Fibroblast of pulmonary artery (primary cell): ENCODE measurements around the gene MAGEA9B.
"Not testable (repeated sequence)": the region's sequence is repeated elsewhere in the genome, so short reads cannot be mapped to it uniquely, and the experiment has no call there.

Experiments
- DNase-seq: peaks from one replicate; pipeline ENCODE4 v3.0.0-alpha.2; 2010; ENCODE audit warnings: low read depth
- H3K4me3 ChIP-seq: replicated peaks from 2 replicates; pipeline ENCODE4 v1.5.1; 2011; ENCODE audit warnings: low read depth, mild to moderate bottlenecking, control low read depth, low read length, moderate library complexity
- CTCF ChIP-seq: IDR thresholded peaks from 2 replicates; pipeline ENCODE4 v1.5.1; 2011; ENCODE audit warnings: mild to moderate bottlenecking, control low read depth, low read length, inconsistent platforms; ENCODE audit errors: missing control alignments

Gene MAGEA9B

GRCh38 chrX:149587359-149587758, at the start of gene MAGEA9B:
Gene MAGEA9B (minus strand): TSS chrX:149587459. CDS start chrX:149583179, 4,280 bp downstream.
- DNase-seq, H3K4me3 ChIP-seq: not testable (repeated sequence)

GRCh38 chrX:149633511-149633910, 46.3 kb upstream of the MAGEA9B start:
- DNase-seq, result no peak
- H3K4me3 ChIP-seq, result no peak overlapping the region
- TF ChIP-seq CTCF, result no peak

- peak within 1 kb of the TSS; percentile 69 for H3K4me3 ChIP-seq
- DNase-seq, result peak; percentile 46
- TF ChIP-seq CTCF, result no peak
These were observed 44.2 kb upstream of the MAGEA9B start, which contains the start of gene TMEM185A for GRCh38 chrX:149631234-149632165. Gene TMEM185A (minus strand): TSS chrX:149631792. CDS start chrX:149631580, 212 bp downstream.

- DNase-seq, result peak; percentile 55
- peak overlapping the region; percentile 69 for H3K4me3 ChIP-seq
- peak; percentile 29 for TF ChIP-seq CTCF
These were observed 43.5 kb upstream of the MAGEA9B start for GRCh38 chrX:149630681-149631233.

- no peak for TF ChIP-seq CTCF
- DNase-seq, result no peak
- H3K4me3 ChIP-seq, result peak overlapping the region; percentile 69
These were observed 42.6 kb upstream of the MAGEA9B start for GRCh38 chrX:149629730-149630387.

GRCh38 chrX:149628768-149629167, 41.5 kb upstream of the MAGEA9B start:
- TF ChIP-seq CTCF, result no peak
- H3K4me3 ChIP-seq, result no peak overlapping the region
- no peak for DNase-seq

- DNase-seq, result no peak
- no peak for TF ChIP-seq CTCF
- H3K4me3 ChIP-seq, result no peak overlapping the region
These were observed 41.0 kb upstream of the MAGEA9B start for GRCh38 chrX:149628280-149628679.

GRCh38 chrX:149626829-149627228, 39.6 kb upstream of the MAGEA9B start:
- peak; percentile 6 for DNase-seq
- not testable (repeated sequence) for H3K4me3 ChIP-seq

GRCh38 chrX:149619662-149620061, 32.4 kb upstream of the MAGEA9B start:
- not testable (repeated sequence) for H3K4me3 ChIP-seq, DNase-seq
